IPS DF 6.9 (cell line): ENCODE data around the gene ADGRL3.

ENCODE experiments used
- DNase-seq: peaks from one replicate; pipeline ENCODE4 v3.0.0-alpha.2; 2013; ENCODE audit warnings: low read depth, low spot score
- H3K27ac ChIP-seq: one replicate; pipeline ENCODE4 v1.5.1; 2013; ENCODE audit warnings: low read length, control low read depth
- H3K27me3 ChIP-seq: 2 replicates; pipeline ENCODE4 v1.6.1; 2013; ENCODE audit warnings: mild to moderate bottlenecking, low read length; ENCODE audit not compliant: control insufficient read depth, insufficient read depth
- H3K36me3 ChIP-seq: 2 replicates; pipeline ENCODE4 v1.6.1; 2013; ENCODE audit warnings: low read length; ENCODE audit not compliant: control insufficient read depth, insufficient read depth
- H3K4me1 ChIP-seq: 2 replicates; pipeline ENCODE4 v1.6.1; 2013; ENCODE audit warnings: low read length; ENCODE audit not compliant: control insufficient read depth, insufficient read depth
- H3K4me3 ChIP-seq: 2 replicates; pipeline ENCODE4 v1.5.1; 2013; ENCODE audit warnings: mild to moderate bottlenecking, low read length
- H3K9me3 ChIP-seq: 2 replicates; pipeline ENCODE4 v1.6.1; 2013; ENCODE audit warnings: low read length, inconsistent platforms; ENCODE audit not compliant: control insufficient read depth, insufficient read depth
- WGBS: extraction: QIAGEN DNeasy Blood & Tissue Kit; methylation state at CpG from one replicate; pipeline ENCODE4 v1.1.7; 2013; ENCODE audit warnings: mixed read lengths, missing lambda C conversion rate; ENCODE audit not compliant: insufficient read length, insufficient coverage; 5-methylcytosine and 5-hydroxymethylcytosine counted together

Gene ADGRL3

DNA sequence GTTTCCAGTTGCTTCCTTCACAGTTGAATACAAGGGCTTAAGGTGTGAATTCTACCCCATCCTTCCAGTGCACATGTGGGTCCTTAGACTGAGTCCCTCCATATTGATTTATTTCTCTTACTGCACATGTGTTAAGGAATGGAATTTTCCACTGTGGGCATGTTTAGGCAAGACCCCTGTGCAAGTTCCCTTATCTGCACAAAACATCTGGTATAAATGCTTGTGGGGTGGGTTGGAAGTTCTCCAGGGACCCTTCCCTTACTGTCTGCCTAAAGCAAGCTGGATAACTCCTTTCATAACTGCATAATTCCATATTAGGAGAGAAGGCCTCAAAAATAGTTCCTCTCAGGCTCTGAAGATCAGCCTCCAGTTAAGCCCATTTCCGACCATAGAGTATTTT is 570.9 kb downstream of the ADGRL3 start:
- Histone ChIP-seq H3K27me3 (no peaks in the 10 kb centered on the region), H3K4me3 (no peak overlapping the region), H3K4me1 (peaks cover 3% of the 10 kb centered on the region), H3K9me3 (no peaks in the 10 kb centered on the region), H3K36me3 (peaks cover 6% of the 10 kb centered on the region; the same call in 1 of the 2 replicates), H3K27ac (peak overlapping the region; percentile 91)
- no CpG with 5 or more reads among the region's 1 CpG for WGBS
- no peak for DNase-seq

GRCh38 chr4:61772126-61772525 is 572.0 kb downstream of the ADGRL3 start:
- no peak overlapping the region for H3K4me3 ChIP-seq
- no peaks in the 10 kb centered on the region for H3K27me3 ChIP-seq
- no peaks in the 10 kb centered on the region for H3K9me3 ChIP-seq
- peaks cover 3% of the 10 kb centered on the region for H3K4me1 ChIP-seq
- no peak overlapping the region for H3K27ac ChIP-seq
- DNase-seq, result no peak
- no CpG with 5 or more reads among the region's 1 CpG for WGBS
- no peaks in the 10 kb centered on the region for H3K36me3 ChIP-seq

DNA sequence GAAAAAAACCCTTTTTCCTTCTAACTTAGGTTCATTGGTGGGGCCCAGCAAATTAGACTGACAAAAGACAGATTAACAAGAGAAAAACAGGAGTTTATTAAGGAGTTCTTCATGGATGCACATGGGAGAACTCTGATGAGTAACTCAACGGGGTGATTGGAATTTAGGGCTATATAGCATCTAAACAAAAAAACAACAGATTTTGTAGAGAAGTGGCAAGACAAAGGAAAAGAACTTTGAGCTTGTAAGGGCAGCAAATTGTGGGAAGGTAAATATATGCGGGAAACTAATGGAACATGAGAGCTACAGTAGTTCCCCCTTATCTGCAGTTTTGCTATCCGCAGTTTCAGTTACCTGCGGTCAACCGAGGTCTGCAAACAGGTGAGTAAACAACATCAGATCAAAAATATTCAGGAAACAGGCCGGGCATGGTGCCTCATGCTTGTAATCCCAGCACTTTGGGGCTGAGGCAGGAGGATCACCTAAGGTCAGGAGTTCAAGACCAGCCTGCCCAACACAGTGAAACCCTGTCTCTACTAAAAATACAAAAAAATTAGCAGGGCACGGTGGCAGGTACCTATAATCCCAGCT is 573.6 kb downstream of the ADGRL3 start:
- Histone ChIP-seq H3K4me3 (no peak overlapping the region), H3K27ac (no peak overlapping the region), H3K4me1 (peaks cover 3% of the 10 kb centered on the region), H3K9me3 (no peaks in the 10 kb centered on the region), H3K27me3 (no peaks in the 10 kb centered on the region), H3K36me3 (no peaks in the 10 kb centered on the region)
- WGBS, result no CpG with 5 or more reads among the region's 7 CpGs
- DNase-seq, result no peak

- H3K4me1 ChIP-seq, result no peaks in the 10 kb centered on the region
- no peaks in the 10 kb centered on the region for H3K9me3 ChIP-seq
- H3K27ac ChIP-seq, result no peak overlapping the region
- no peak for DNase-seq
- H3K4me3 ChIP-seq, result no peak overlapping the region
- no peaks in the 10 kb centered on the region for H3K36me3 ChIP-seq
- WGBS, result no CpG with 5 or more reads among the region's 1 CpG
- H3K27me3 ChIP-seq, result no peaks in the 10 kb centered on the region
Measured at GRCh38 chr4:61782133-61782532, 582.0 kb downstream of the ADGRL3 start.

GRCh38 chr4:61783050-61783449 is 582.9 kb downstream of the ADGRL3 start:
- no peak overlapping the region for H3K27ac ChIP-seq
- H3K36me3 ChIP-seq, result no peaks in the 10 kb centered on the region
- no peaks in the 10 kb centered on the region for H3K27me3 ChIP-seq
- DNase-seq, result no peak
- H3K4me3 ChIP-seq, result no peak overlapping the region
- H3K9me3 ChIP-seq, result no peaks in the 10 kb centered on the region
- no peaks in the 10 kb centered on the region for H3K4me1 ChIP-seq

GRCh38 chr4:61785761-61786160 is 585.6 kb downstream of the ADGRL3 start:
- DNase-seq, result no peak
- Histone ChIP-seq H3K27me3 (no peaks in the 10 kb centered on the region), H3K36me3 (no peaks in the 10 kb centered on the region), H3K27ac (no peak overlapping the region), H3K4me1 (no peaks in the 10 kb centered on the region), H3K9me3 (no peaks in the 10 kb centered on the region), H3K4me3 (no peak overlapping the region)
- no CpG with 5 or more reads among the region's 1 CpG for WGBS

DNA sequence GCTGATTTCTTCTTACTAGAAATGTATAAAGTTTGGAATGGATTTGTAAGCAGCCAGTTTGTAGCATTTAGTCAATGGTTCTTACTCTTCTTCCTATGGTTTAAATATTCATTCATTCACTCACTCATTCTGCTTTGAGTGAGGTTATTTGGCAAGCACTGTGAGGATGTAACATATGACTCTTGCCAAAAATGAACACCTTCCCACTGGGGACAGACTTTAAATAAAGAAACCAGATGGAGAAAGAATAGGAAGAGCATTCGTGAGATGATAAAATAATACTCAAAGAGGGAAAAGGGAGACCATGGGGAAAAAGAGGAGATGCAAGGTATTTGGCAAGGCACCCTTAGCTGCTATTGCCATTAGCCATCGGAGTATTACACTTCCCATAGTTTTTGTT is 586.1 kb downstream of the ADGRL3 start:
- no CpG with 5 or more reads among the region's 2 CpGs for WGBS

DNA sequence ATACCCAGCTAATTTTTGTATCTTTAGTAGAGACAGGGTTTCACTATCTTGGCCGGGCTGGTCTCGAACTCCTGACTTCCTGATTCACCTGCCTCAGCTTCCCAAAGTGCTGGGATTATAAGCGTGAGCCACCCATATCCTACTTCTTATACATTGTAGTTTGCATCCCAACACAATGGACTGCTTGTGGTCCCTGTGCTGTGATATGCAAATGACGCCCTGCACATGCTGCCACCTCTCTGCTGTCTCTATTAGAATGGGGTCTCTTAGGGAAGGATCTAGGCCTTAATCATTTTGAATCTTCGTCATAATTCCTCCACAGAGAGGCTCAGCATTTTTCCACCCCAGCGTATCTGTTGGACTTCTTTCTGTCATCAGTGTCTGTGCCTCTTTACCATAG is 595.9 kb downstream of the ADGRL3 start:
- Histone ChIP-seq H3K36me3 (no peaks in the 10 kb centered on the region; the same call in 1 of the 2 replicates), H3K9me3 (no peaks in the 10 kb centered on the region), H3K27me3 (no peaks in the 10 kb centered on the region), H3K4me1 (no peaks in the 10 kb centered on the region), H3K4me3 (no peak overlapping the region), H3K27ac (no peak overlapping the region)
- WGBS, result no CpG with 5 or more reads among the region's 6 CpGs
- DNase-seq, result no peak

More for the DNA sequence above, 586.1 kb downstream of the ADGRL3 start:
- H3K27ac ChIP-seq, result no peak overlapping the region
- DNase-seq, result no peak
- H3K9me3 ChIP-seq, result no peaks in the 10 kb centered on the region
- no peaks in the 10 kb centered on the region for H3K27me3 ChIP-seq
- no peak overlapping the region for H3K4me3 ChIP-seq
- H3K36me3 ChIP-seq, result no peaks in the 10 kb centered on the region
- no peaks in the 10 kb centered on the region for H3K4me1 ChIP-seq

DNA sequence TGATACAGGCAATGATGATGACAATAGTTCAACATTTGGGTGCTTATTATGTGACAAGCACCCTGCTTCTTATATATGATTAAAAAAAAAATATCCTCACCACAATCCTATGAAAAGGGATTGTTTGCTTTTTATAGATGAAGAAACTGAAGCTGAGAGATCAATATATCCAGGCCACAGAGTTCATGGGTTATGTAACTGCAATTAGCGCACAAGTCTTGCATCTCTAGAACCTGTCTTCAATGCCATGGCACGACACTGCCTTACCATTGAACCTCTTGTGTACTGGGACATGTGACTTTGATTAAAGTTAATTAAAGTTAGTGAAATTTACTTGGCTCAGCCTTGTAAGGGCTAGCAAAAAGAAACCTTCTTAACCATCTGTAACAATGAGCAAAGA is 599.7 kb downstream of the ADGRL3 start:
- Histone ChIP-seq H3K4me1 (no peaks in the 10 kb centered on the region), H3K4me3 (no peak overlapping the region), H3K9me3 (no peaks in the 10 kb centered on the region), H3K27ac (no peak overlapping the region), H3K27me3 (no peaks in the 10 kb centered on the region), H3K36me3 (no peaks in the 10 kb centered on the region)
- WGBS, result no CpG with 5 or more reads among the region's 2 CpGs
- DNase-seq, result no peak

GRCh38 chr4:61805227-61805626 is 605.1 kb downstream of the ADGRL3 start:
- Histone ChIP-seq H3K4me1 (no peaks in the 10 kb centered on the region), H3K27ac (no peak overlapping the region), H3K27me3 (no peaks in the 10 kb centered on the region), H3K9me3 (no peaks in the 10 kb centered on the region), H3K36me3 (no peaks in the 10 kb centered on the region), H3K4me3 (no peak overlapping the region)
- no CpG with 5 or more reads among the region's 2 CpGs for WGBS
- DNase-seq, result no peak

- no CpG with 5 or more reads among the region's 2 CpGs for WGBS
- H3K36me3 ChIP-seq, result no peaks in the 10 kb centered on the region
- no peak overlapping the region for H3K27ac ChIP-seq
- H3K4me1 ChIP-seq, result no peaks in the 10 kb centered on the region
- H3K27me3 ChIP-seq, result no peaks in the 10 kb centered on the region
- H3K4me3 ChIP-seq, result no peak overlapping the region
- no peaks in the 10 kb centered on the region for H3K9me3 ChIP-seq
- no peak for DNase-seq
Measured at GRCh38 chr4:61805979-61806378, 605.9 kb downstream of the ADGRL3 start.
